GM10266 (cell line): Measurements from ENCODE around the gene CEP170.
A peak's percentile ranks its signal among the peaks of the same experiment; 100 is the strongest.
"Not testable (repeated sequence)": the region's sequence is repeated elsewhere in the genome, so short reads cannot be mapped to it uniquely, and the experiment has no call there.

Experiments
- DNase-seq: peaks from one replicate; pipeline ENCODE4 v3.0.0; 2012; ENCODE audit errors: extremely low spot score

CEP170 gene

DNA sequence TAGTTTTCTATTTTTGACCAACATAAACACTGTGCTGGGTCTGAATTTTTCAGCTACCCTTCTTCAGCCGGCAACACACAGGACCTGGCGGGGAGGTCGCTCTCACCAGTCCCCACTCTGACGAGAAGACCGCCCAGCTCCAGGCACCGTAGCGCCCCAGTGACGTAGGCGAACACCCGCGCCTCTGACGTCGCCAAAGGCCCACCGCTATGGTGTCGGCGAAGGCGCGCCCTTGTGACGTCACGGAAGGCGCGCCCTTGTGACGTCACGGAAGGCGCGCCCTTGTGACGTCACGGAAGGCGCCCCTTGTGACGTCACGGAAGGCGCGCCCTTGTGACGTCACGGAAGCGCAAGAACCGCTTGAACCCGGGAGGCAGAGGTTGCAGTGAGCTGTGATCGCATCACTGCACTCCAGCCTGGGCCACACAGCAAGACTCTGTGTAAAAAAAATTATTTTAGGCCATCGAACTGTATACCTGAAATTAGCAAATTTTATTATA is 153.5 kb downstream of the CEP170 start:
- peak; percentile 47 for DNase-seq

DNA sequence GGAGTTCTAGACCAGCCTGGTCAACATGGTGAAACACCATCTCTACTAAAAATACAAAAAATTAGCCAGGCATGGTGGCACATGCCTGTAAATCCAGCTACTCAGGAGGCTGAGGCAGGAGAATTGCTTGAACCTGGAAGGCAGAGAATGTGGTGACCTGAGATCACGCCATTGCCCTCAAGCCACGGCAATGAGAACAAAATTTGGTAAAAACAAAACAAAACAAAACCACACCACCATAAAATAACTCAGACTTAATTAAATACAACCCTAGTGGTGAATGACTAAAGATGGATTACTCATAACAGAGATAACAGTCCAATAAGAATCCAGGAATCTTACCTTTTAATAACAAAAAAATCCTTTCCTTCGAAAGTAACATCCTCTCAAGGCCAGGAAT is 167.7 kb downstream of the CEP170 start:
- DNase-seq, result not testable (repeated sequence)
